ENCODE results near the gene EXOSC5. TPM values are rescaled to one million over a fixed set of nuclear protein-coding genes. Genes with fewer than 3 reads are reported as not detected.

Gene EXOSC5
- total and polyA plus RNA-seq, 10 of the 15 experiments (the other 5 are each of a cell fraction or from before 2014, with no cell fraction given), result 15.8 to 123 (median 52.7) TPM

GRCh38 chr19:41363753-41364523, 33.2 kb downstream of the EXOSC5 start, which contains the start of gene B9D2 (continued):
- TF ChIP-seq SIX5 (IDR thresholded peaks at IDR 0.05; ENCODE audit: low read depth, low read length, severe bottlenecking) (peak; percentile 64), MEF2A (IDR thresholded peaks at IDR 0.05; ENCODE audit: insufficient read depth, low read depth, low read length) (no peak), E2F4 (IDR thresholded peaks at IDR 0.05; ENCODE audit: low read depth, low read length) (no peak), EP300 (IDR thresholded peaks at IDR 0.05; ENCODE audit: borderline replicate concordance in 1 of 2, control insufficient read depth in 1 of 2, low read depth in 2 of 2, low read length in 2 of 2) (no peak), RELB (IDR thresholded peaks at IDR 0.05; ENCODE audit: low read depth) (no peak; the same call in 1 of the 2 replicates), NFYB (IDR thresholded peaks at IDR 0.05; ENCODE audit: insufficient read depth, low read depth, low read length) (peak; percentile 69), YY1 (IDR thresholded peaks at IDR 0.05; ENCODE audit: low read depth, low read length) (peak; percentile 100), MEF2B (IDR thresholded peaks at IDR 0.05; ENCODE audit: partially characterized antibody, poor library complexity, severe bottlenecking) (peak; percentile 34), FOXM1 (IDR thresholded peaks at IDR 0.05; ENCODE audit: low read depth, low read length) (no peak), RBBP5 (conservative IDR thresholded peaks at IDR 0.05) (no peak), STAT1 (conservative IDR thresholded peaks at IDR 0.05) (no peak), EGR1 (IDR thresholded peaks at IDR 0.05; ENCODE audit: borderline replicate concordance in 1 of 2, low read depth in 2 of 2, low read length in 2 of 2) (no peak), KAT2A (conservative IDR thresholded peaks at IDR 0.05; ENCODE audit: control insufficient read depth, low read depth, low read length) (no peak), IKZF1 (conservative IDR thresholded peaks at IDR 0.05) (peak; percentile 77; the same call in 1 of the 2 replicates), PML (IDR thresholded peaks at IDR 0.05; ENCODE audit: low read length) (peak; percentile 90; the same call in 1 of the 2 replicates), SMARCA5 (IDR thresholded peaks at IDR 0.05) (no peak)
- TF ChIP-seq, protein P1, sequence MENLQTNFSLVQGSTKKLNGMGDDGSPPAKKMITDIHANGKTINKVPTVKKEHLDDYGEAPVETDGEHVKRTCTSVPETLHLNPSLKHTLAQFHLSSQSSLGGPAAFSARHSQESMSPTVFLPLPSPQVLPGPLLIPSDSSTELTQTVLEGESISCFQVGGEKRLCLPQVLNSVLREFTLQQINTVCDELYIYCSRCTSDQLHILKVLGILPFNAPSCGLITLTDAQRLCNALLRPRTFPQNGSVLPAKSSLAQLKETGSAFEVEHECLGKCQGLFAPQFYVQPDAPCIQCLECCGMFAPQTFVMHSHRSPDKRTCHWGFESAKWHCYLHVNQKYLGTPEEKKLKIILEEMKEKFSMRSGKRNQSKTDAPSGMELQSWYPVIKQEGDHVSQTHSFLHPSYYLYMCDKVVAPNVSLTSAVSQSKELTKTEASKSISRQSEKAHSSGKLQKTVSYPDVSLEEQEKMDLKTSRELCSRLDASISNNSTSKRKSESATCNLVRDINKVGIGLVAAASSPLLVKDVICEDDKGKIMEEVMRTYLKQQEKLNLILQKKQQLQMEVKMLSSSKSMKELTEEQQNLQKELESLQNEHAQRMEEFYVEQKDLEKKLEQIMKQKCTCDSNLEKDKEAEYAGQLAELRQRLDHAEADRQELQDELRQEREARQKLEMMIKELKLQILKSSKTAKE (IDR thresholded peaks at IDR 0.05; ENCODE audit: low read depth, poor library complexity, severe bottlenecking), result peak; percentile 69
- TF ChIP-seq, protein P2, sequence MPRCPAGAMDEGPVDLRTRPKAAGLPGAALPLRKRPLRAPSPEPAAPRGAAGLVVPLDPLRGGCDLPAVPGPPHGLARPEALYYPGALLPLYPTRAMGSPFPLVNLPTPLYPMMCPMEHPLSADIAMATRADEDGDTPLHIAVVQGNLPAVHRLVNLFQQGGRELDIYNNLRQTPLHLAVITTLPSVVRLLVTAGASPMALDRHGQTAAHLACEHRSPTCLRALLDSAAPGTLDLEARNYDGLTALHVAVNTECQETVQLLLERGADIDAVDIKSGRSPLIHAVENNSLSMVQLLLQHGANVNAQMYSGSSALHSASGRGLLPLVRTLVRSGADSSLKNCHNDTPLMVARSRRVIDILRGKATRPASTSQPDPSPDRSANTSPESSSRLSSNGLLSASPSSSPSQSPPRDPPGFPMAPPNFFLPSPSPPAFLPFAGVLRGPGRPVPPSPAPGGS (IDR thresholded peaks at IDR 0.05; ENCODE audit: borderline replicate concordance, insufficient read depth, low read depth, low read length, poor library complexity, severe bottlenecking), result no peak
- TF ChIP-seq, protein P3, sequence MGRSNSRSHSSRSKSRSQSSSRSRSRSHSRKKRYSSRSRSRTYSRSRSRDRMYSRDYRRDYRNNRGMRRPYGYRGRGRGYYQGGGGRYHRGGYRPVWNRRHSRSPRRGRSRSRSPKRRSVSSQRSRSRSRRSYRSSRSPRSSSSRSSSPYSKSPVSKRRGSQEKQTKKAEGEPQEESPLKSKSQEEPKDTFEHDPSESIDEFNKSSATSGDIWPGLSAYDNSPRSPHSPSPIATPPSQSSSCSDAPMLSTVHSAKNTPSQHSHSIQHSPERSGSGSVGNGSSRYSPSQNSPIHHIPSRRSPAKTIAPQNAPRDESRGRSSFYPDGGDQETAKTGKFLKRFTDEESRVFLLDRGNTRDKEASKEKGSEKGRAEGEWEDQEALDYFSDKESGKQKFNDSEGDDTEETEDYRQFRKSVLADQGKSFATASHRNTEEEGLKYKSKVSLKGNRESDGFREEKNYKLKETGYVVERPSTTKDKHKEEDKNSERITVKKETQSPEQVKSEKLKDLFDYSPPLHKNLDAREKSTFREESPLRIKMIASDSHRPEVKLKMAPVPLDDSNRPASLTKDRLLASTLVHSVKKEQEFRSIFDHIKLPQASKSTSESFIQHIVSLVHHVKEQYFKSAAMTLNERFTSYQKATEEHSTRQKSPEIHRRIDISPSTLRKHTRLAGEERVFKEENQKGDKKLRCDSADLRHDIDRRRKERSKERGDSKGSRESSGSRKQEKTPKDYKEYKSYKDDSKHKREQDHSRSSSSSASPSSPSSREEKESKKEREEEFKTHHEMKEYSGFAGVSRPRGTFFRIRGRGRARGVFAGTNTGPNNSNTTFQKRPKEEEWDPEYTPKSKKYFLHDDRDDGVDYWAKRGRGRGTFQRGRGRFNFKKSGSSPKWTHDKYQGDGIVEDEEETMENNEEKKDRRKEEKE (IDR thresholded peaks at IDR 0.05), result no peak

Data from GM12878 (cell line).